Suprapubic skin (tissue), 4 donors: ENCODE measurements around the gene PTGER2.

Experiments used
- CTCF ChIP-seq, 2 donors: fragments of 200-600 bp in 1 of 2; fragments of 450-650 bp in 1 of 2; sonication (generic) in 1 of 2; IDR thresholded peaks; one replicate each; pipeline ENCODE4 v1.5.1; 2016 to 2019; ENCODE audit warnings: antibody characterized with exemption in 2 of 2, mild to moderate bottlenecking in 1 of 2, moderate library complexity in 1 of 2
- POLR2A ChIP-seq, 2 donors: fragments of 450-650 bp; IDR thresholded peaks; one replicate each; pipeline ENCODE4 v1.6.1; 2017; ENCODE audit warnings: antibody characterized with exemption in 2 of 2, mild to moderate bottlenecking in 2 of 2, moderate library complexity in 2 of 2
- POLR2AphosphoS5 ChIP-seq, 3 donors: sonication (generic); formaldehyde crosslinking; IDR thresholded peaks; one replicate each; pipeline ENCODE4 v1.6.1; 2017; ENCODE audit warnings: antibody characterized with exemption in 3 of 3

- TF ChIP-seq POLR2A (IDR thresholded peaks at IDR 0.05) (no peak), CTCF (IDR thresholded peaks at IDR 0.05) (no peak), POLR2AphosphoS5 (IDR thresholded peaks at IDR 0.05) (no peak)
Measured at GRCh38 chr14:52365071-52365470, 51.0 kb downstream of the PTGER2 start.
